H1 (cell line): ENCODE measurements around the gene OPCML. TPM values are rescaled to one million over a fixed set of nuclear protein-coding genes. Genes with fewer than 3 reads are reported as not detected.

Source experiments
- CTCF ChIA-PET: fragments of 300-600 bp; sonication (Branson Sonifier 250); formaldehyde crosslinking; loops from one replicate; lab custom pipeline; 2021; ENCODE audit not compliant: partially characterized antibody; lab: Charles Lee
- POLR2A ChIA-PET: fragments of 300-600 bp; sonication (Branson Sonifier 250); formaldehyde crosslinking; loops from one replicate; lab custom pipeline; 2021; ENCODE audit warnings: inconsistent platforms; ENCODE audit not compliant: partially characterized antibody; lab: Charles Lee
- DNase-seq, 2 experiments: peaks; one replicate each; pipeline versions ENCODE4 v3.0.0 to v3.0.0-alpha.2; 2010 to 2022; ENCODE audit warnings: low spot score in 2 of 2, low read depth in 1 of 2, mixed read lengths in 1 of 2
- FAIRE-seq: peaks from 2 replicates; lab custom pipeline; 2011; peaks lifted over from hg19 to GRCh38; lab: Jason Lieb, UNC
- H2AFZ ChIP-seq: 2 replicates; pipeline ENCODE4 v1.8.1; 2012; ENCODE audit warnings: low read length, inconsistent platforms
- H2AK5ac ChIP-seq: 2 replicates; pipeline ENCODE4 v1.6.1; 2013; ENCODE audit warnings: low read depth, low read length
- H2BK120ac ChIP-seq: replicated peaks from 2 replicates; pipeline ENCODE3; 2013; ENCODE audit warnings: low read depth, low read length, inconsistent platforms
- H2BK12ac ChIP-seq: 2 replicates; pipeline ENCODE4 v1.6.1; 2013; ENCODE audit warnings: low read depth, low read length
- H2BK15ac ChIP-seq: 2 replicates; pipeline ENCODE4 v1.6.1; 2013; ENCODE audit warnings: low read length
- H2BK20ac ChIP-seq: 2 replicates; pipeline ENCODE4 v1.6.1; 2013; ENCODE audit warnings: low read length
- H2BK5ac ChIP-seq: 2 replicates; pipeline ENCODE4 v1.6.1; 2013; ENCODE audit warnings: low read depth, low read length
- H3K14ac ChIP-seq: 2 replicates; pipeline ENCODE4 v1.6.1; 2013; ENCODE audit warnings: inconsistent platforms; ENCODE audit not compliant: insufficient read length
- H3K18ac ChIP-seq: 2 replicates; pipeline ENCODE4 v1.6.1; 2013; ENCODE audit warnings: low read length; ENCODE audit errors: extremely low read depth
- H3K23ac ChIP-seq: 2 replicates; pipeline ENCODE4 v1.6.1; 2013; ENCODE audit warnings: inconsistent platforms; ENCODE audit not compliant: insufficient read length
- H3K23me2 ChIP-seq: 2 replicates; pipeline ENCODE4 v1.6.1; 2013; ENCODE audit warnings: low read depth, low read length
- H3K27ac ChIP-seq: 2 replicates; pipeline ENCODE4 v1.6.1; 2011; ENCODE audit warnings: low read depth, low read length, inconsistent platforms
- H3K27me3 ChIP-seq, 4 experiments: replicated peaks in 1 of 4; 1 replicate in 1 of 4; 2 replicates in 3 of 4; pipeline versions ENCODE4 v1.6.1 to v1.8.1; 2011 to 2013; ENCODE audit warnings: low read length in 3 of 4, mild to moderate bottlenecking in 3 of 4, inconsistent platforms in 2 of 4, mixed read lengths in 2 of 4, moderate library complexity in 1 of 4; ENCODE audit not compliant: control insufficient read depth in 3 of 4, insufficient read depth in 3 of 4; ENCODE audit errors: extremely low read depth in 1 of 4
- H3K36me3 ChIP-seq, 4 experiments: 2 replicates each; pipeline versions ENCODE4 v1.6.1 to v1.8.1; 2011 to 2013; ENCODE audit warnings: mild to moderate bottlenecking in 4 of 4, low read length in 3 of 4, moderate library complexity in 2 of 4, control low read depth in 1 of 4, inconsistent platforms in 1 of 4; ENCODE audit not compliant: insufficient read depth in 4 of 4, control insufficient read depth in 2 of 4
- H3K4ac ChIP-seq: replicated peaks from 2 replicates; pipeline ENCODE3; 2013; ENCODE audit warnings: low read length, low read depth, mixed read lengths, inconsistent platforms; ENCODE audit not compliant: insufficient read length
- H3K4me1 ChIP-seq, 4 experiments: replicated peaks in 1 of 4; 1 replicate in 1 of 4; 2 replicates in 3 of 4; pipeline versions ENCODE4 v1.6.1 to v1.8.1; 2011 to 2013; ENCODE audit warnings: low read length in 3 of 4, inconsistent platforms in 2 of 4, mixed read lengths in 1 of 4; ENCODE audit not compliant: insufficient read depth in 4 of 4, control insufficient read depth in 3 of 4
- H3K4me2 ChIP-seq, 2 experiments: 2 replicates each; pipeline versions ENCODE4 v1.6.1 to v1.8.1; 2011 to 2013; ENCODE audit warnings: low read depth in 2 of 2, low read length in 2 of 2, control low read depth in 1 of 2, inconsistent platforms in 1 of 2, mild to moderate bottlenecking in 1 of 2; ENCODE audit not compliant: insufficient read depth in 1 of 2
- H3K4me3 ChIP-seq, 4 experiments: fragments of 200-600, 300-600 bp in 1 of 4; sonication (generic), shearing (Covaris generic), sonication (Bioruptor Twin) in 1 of 4; 2 replicates each; pipeline versions ENCODE4 v1.5.1 to v1.8.1; 2011 to 2016; ENCODE audit warnings: low read length in 4 of 4, low read depth in 3 of 4, control low read depth in 2 of 4, inconsistent platforms in 2 of 4, mild to moderate bottlenecking in 2 of 4, mixed read lengths in 1 of 4, moderate library complexity in 1 of 4; ENCODE audit not compliant: insufficient read depth in 2 of 4; ENCODE audit errors: extremely low read depth in 1 of 4
- H3K56ac ChIP-seq: replicated peaks from 2 replicates; pipeline ENCODE3; 2013; ENCODE audit warnings: low read depth, mild to moderate bottlenecking, mixed read lengths, low read length, inconsistent platforms; ENCODE audit not compliant: insufficient read length
- H3K79me1 ChIP-seq: 2 replicates; pipeline ENCODE4 v1.6.1; 2013; ENCODE audit warnings: low read depth, low read length, control low read depth
- H3K79me2 ChIP-seq, 2 experiments: 2 replicates each; pipeline versions ENCODE4 v1.6.1 to v1.8.1; 2012 to 2013; ENCODE audit warnings: low read length in 2 of 2, mild to moderate bottlenecking in 2 of 2, inconsistent platforms in 1 of 2; ENCODE audit not compliant: insufficient read depth in 2 of 2, control insufficient read depth in 1 of 2
- H3K9ac ChIP-seq, 4 experiments: replicated peaks in 1 of 4; 1 replicate in 1 of 4; 2 replicates in 3 of 4; pipeline versions ENCODE4 v1.6.1 to v1.8.1; 2011 to 2013; ENCODE audit warnings: low read depth in 3 of 4, low read length in 3 of 4, control low read depth in 2 of 4, mild to moderate bottlenecking in 2 of 4, moderate library complexity in 2 of 4, inconsistent platforms in 1 of 4; ENCODE audit errors: extremely low read depth in 1 of 4
- H3K9me3 ChIP-seq, 2 experiments: 2 replicates each; pipeline versions ENCODE4 v1.6.1 to v1.8.1; 2012 to 2013; ENCODE audit warnings: mild to moderate bottlenecking in 2 of 2, moderate library complexity in 2 of 2, control low read depth in 1 of 2, inconsistent platforms in 1 of 2, low read depth in 1 of 2, low read length in 1 of 2, mixed read lengths in 1 of 2; ENCODE audit not compliant: insufficient read depth in 2 of 2
- H4K20me1 ChIP-seq, 2 experiments: replicated peaks in 1 of 2; 2 replicates each; pipeline versions ENCODE3 to v1.8.1; 2011 to 2013; ENCODE audit warnings: inconsistent platforms in 2 of 2, low read length in 2 of 2, mild to moderate bottlenecking in 1 of 2; ENCODE audit not compliant: insufficient read depth in 2 of 2, control insufficient read depth in 1 of 2
- H4K5ac ChIP-seq: 2 replicates; pipeline ENCODE4 v1.6.1; 2013; ENCODE audit warnings: low read length, low read depth, mixed read lengths, inconsistent platforms; ENCODE audit not compliant: insufficient read length
- H4K8ac ChIP-seq: 2 replicates; pipeline ENCODE4 v1.8.0; 2013; ENCODE audit warnings: mild to moderate bottlenecking, moderate library complexity, low read length, inconsistent platforms; ENCODE audit not compliant: insufficient read depth; ENCODE audit errors: extremely low read depth
- H4K91ac ChIP-seq: replicated peaks from 2 replicates; pipeline ENCODE3; 2013; ENCODE audit warnings: low read length, mixed read lengths, inconsistent platforms; ENCODE audit not compliant: insufficient read length
- ASH2L ChIP-seq: fragments of 200-600, 300-600 bp; sonication (generic); IDR thresholded peaks from one replicate; pipeline ENCODE4 v1.7.1; 2017; ENCODE audit warnings: low read length
- BCL11A ChIP-seq, 2 experiments: IDR thresholded peaks; one replicate each; pipeline ENCODE4 v1.6.1; 2011; ENCODE audit warnings: low read depth in 2 of 2, low read length in 2 of 2, mild to moderate bottlenecking in 2 of 2
- CEBPB ChIP-seq: IDR thresholded peaks from 2 replicates; pipeline ENCODE4 v1.6.1; 2012; ENCODE audit warnings: low read depth, low read length
- EZH2 ChIP-seq: fragments of 200-600 bp; sonication (generic); IDR thresholded peaks from 2 replicates; pipeline ENCODE4 v1.7.1; 2012; ENCODE audit warnings: low read depth, mild to moderate bottlenecking, moderate library complexity, low read length, inconsistent platforms; ENCODE audit not compliant: severe bottlenecking
- GABPA ChIP-seq: IDR thresholded peaks from 2 replicates; pipeline ENCODE4 v1.6.1; 2011; ENCODE audit warnings: mild to moderate bottlenecking, low read length, moderate library complexity, borderline replicate concordance; ENCODE audit not compliant: insufficient read depth
- KDM1A ChIP-seq: fragments of 200-600, 300-600 bp; sonication (generic); IDR thresholded peaks from 2 replicates; pipeline ENCODE4 v1.7.1; 2016; ENCODE audit warnings: mild to moderate bottlenecking, low read length, borderline replicate concordance
- RAD21 ChIP-seq, 2 experiments: IDR thresholded peaks in 1 of 2; conservative IDR thresholded peaks in 1 of 2; 2 replicates each; pipeline ENCODE4 v1.6.1; 2011; ENCODE audit warnings: low read depth in 2 of 2, low read length in 2 of 2, improper control_type of control experiment in 1 of 2, inconsistent platforms in 1 of 2, mild to moderate bottlenecking in 1 of 2, moderate library complexity in 1 of 2
- TAF7 ChIP-seq: optimal IDR thresholded peaks from 2 replicates; pipeline ENCODE3; 2011; ENCODE audit warnings: low read depth, mild to moderate bottlenecking, inconsistent platforms, low read length, moderate library complexity, borderline replicate concordance
- TBP ChIP-seq: IDR thresholded peaks from 2 replicates; pipeline ENCODE4 v1.6.1; 2011; ENCODE audit warnings: low read depth, low read length, improper control_type of control experiment
- ZNF274 ChIP-seq: IDR thresholded peaks from 2 replicates; pipeline ENCODE4 v1.7.0; 2012; ENCODE audit warnings: low read length, borderline replicate concordance; ENCODE audit errors: extremely low read depth
- WGBS, 2 experiments: shearing (Covaris generic) in 1 of 2; methylation state at CpG; one replicate each; pipeline versions ENCODE4 v1.1.6 to v1.1.7; 2013 to 2015; ENCODE audit warnings: low lambda C conversion rate in 2 of 2, mixed read lengths in 2 of 2, inconsistent platforms in 1 of 2, low coverage in 1 of 2, missing lambda C conversion rate in 1 of 2; ENCODE audit not compliant: insufficient replicate concordance in 2 of 2, insufficient coverage in 1 of 2, insufficient read length in 1 of 2; ENCODE audit errors: extremely low coverage in 1 of 2, missing lambda C conversion rate in 1 of 2; 5-methylcytosine and 5-hydroxymethylcytosine counted together
- polyA plus RNA-seq, 7 experiments: library from polyadenylated mRNA; depleted of rRNA in 3 of 7; stranded (reverse) in 5 of 7; unstranded in 2 of 7; fragments of >200 nt in 5 of 7; fragments of 200-250 nt in 2 of 7; gene quantifications; 1 replicate in 5 of 7; 2 replicates in 1 of 7; 4 replicates in 1 of 7; pipeline versions ENCODE4 v1.2.1 to v1.2.3, GENCODE V29; 2011 to 2013; ENCODE audit warnings: missing spikeins in 2 of 7, mixed read lengths in 2 of 7
- total RNA-seq: library from RNA; stranded (reverse); fragmentation: NEBNext Ultra II Directional; extraction: Animal tissue kit (Norgen Biotek cat#: 25700); gene quantifications from 2 replicates; pipeline ENCODE4 v1.2.1, GENCODE V29; 2021

OPCML gene
- total and polyA plus RNA-seq, 2 of the 8 experiments (the other 6 are each of a cell fraction or from before 2014, with no cell fraction given), result 2.3 to 3.1 TPM

DNA sequence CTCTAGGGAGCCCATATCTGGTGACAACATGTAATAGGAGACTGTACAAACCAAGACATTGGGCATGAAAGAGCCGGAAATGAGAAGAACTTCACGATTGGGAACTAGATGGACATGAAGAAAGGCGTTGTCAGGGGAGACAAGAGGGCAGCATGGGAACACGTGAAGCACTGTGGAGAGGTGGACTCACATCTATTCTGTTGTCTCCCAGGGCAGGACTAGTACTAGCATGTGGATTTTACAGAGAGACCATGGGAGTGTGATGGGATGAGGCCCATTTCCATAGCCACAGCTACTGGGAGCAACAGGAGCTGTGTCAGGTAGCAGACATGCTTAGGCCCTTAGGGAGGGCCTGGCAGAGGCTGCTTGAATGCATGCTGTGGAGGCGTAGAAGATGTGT lies 333.9 kb downstream of the OPCML start:
- Histone ChIP-seq H4K5ac (no peak overlapping the region), H2AFZ (no peak overlapping the region), H3K4me1 (no peaks in the 10 kb centered on the region), H2BK120ac (no peak overlapping the region), H3K79me2 (no peaks in the 10 kb centered on the region), H2BK12ac (no peak overlapping the region), H3K36me3 (no peaks in the 10 kb centered on the region), H3K4ac (no peak overlapping the region), H2AK5ac (no peak overlapping the region), H3K4me2 (no peak overlapping the region), H3K9ac (no peak overlapping the region), H3K23me2 (no peaks in the 10 kb centered on the region), H3K18ac (no peak overlapping the region), H3K79me1 (0 out of 2 replicates have a peak, but pooled peaks cover 2% of the 10 kb centered on the region), H4K91ac (no peak overlapping the region), H3K14ac (no peak overlapping the region), H4K20me1 (no peaks in the 10 kb centered on the region), H4K8ac (no peak overlapping the region), H3K27me3 (no peaks in the 10 kb centered on the region), H3K4me3 (no peak overlapping the region), H3K56ac (no peak overlapping the region), H2BK20ac (no peak overlapping the region), H3K9me3 (no peaks in the 10 kb centered on the region), H2BK5ac (no peak overlapping the region), H2BK15ac (no peak overlapping the region), H3K23ac (no peak overlapping the region), H3K27ac (no peak overlapping the region)
- 82% methylated on average over 5 of the region's 5 CpGs; no CpG with 5 or more reads in 1 of the 2 experiments for WGBS, 2 experiments
- no peak for DNase-seq
- ChIA-PET CTCF (interaction anchor here (1.3 kb wide), 1 partner anchor 64 kb away, joined by 4 read pairs; no protein-coding TSS in a partner anchor), POLR2A (interaction anchor here (0.7 kb wide), 1 partner anchor 12 kb away, joined by 3 read pairs; no protein-coding TSS in a partner anchor)
- TF ChIP-seq TAF7 (no peak), GABPA (no peak), EZH2 (no peak), CEBPB (no peak), ASH2L (no peak), BCL11A (IDR thresholded peaks at IDR 0.05; ENCODE audit: low read depth in 2 of 2, low read length in 2 of 2) (no peak), ZNF274 (no peak), RAD21 (IDR thresholded peaks at IDR 0.05 in 1 of 2, conservative IDR thresholded peaks at IDR 0.05 in 1 of 2; ENCODE audit: low read depth in 2 of 2, low read length in 2 of 2) (no peak), KDM1A (no peak), TBP (no peak)
- no peak for FAIRE-seq
